ENCODE data around the gene APOBEC3B.
"Not testable (repeated sequence)": the region's sequence is repeated elsewhere in the genome, so short reads cannot be mapped to it uniquely, and the experiment has no call there.

The APOBEC3B gene

GRCh38 chr22:39039306-39040126 is 57.4 kb downstream of the APOBEC3B start:
- no peak for DNase-seq

- DNase-seq = not testable (repeated sequence)
These were observed 58.0 kb downstream of the APOBEC3B start for GRCh38 chr22:39040155-39040537.

- DNase-seq = not testable (repeated sequence)
These were observed 58.6 kb downstream of the APOBEC3B start, which contains the start of gene APOBEC3F for GRCh38 chr22:39040538-39041296. Gene APOBEC3F (plus strand): TSS chr22:39040864. CDS start chr22:39040961, 97 bp downstream.

DNA sequence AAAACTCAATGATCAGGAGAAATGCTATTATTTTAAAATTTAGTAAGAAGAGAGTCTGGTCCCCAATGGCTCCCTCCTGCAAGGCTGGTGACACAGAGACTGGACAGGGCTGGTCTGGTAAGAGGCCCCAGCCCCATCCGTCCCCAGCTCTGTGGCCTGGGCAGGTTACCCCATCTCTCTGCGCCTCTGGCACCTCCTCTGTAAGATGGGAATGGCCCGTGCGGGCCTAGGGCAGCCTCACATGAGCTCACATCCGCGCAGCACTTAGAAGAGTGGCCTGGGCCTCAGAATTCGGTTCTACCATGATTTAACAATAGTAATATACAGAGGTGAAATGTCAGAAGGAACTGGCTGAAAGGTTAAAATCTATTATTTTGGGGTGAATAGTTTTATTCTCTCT is 59.8 kb downstream of the APOBEC3B start:
- no peak for DNase-seq

Measured in NCI-H69 (cell line).